PC-9 (cell line): ENCODE measurements around the gene PAPOLG. TPM values are rescaled to one million over a fixed set of nuclear protein-coding genes. Genes with fewer than 3 reads are reported as not detected.

Source experiments
- BruUV-seq: library from RNA; stranded (reverse); fragments of 400-500 nt; replicated peaks from 2 replicates; lab custom pipeline; 2021; lab: Mats Ljungman, UMichigan
- CTCF ChIA-PET: fragments of 300-600 bp; sonication (Branson Sonifier 250); formaldehyde crosslinking; loops from one replicate; lab custom pipeline; 2022; ENCODE audit warnings: antibody characterized with exemption; lab: Charles Lee
- POLR2A ChIA-PET: fragments of 300-600 bp; sonication (Branson Sonifier 250); formaldehyde crosslinking; loops from one replicate; lab custom pipeline; 2022; ENCODE audit warnings: antibody characterized with exemption; ENCODE audit not compliant: unreplicated experiment; lab: Charles Lee
- DNase-seq, 2 experiments: peaks; one replicate each; pipeline versions ENCODE4 v3.0.0 to v3.0.0-alpha.2; 2015 to 2022; ENCODE audit warnings: mixed read lengths in 1 of 2
- H2AFZ ChIP-seq: fragments of 200-600 bp; sonication (generic); 2 replicates; pipeline ENCODE4 v1.8.1; 2017; ENCODE audit warnings: antibody characterized with exemption
- H3F3A ChIP-seq: fragments of 200-600 bp; sonication (generic); 2 replicates; pipeline ENCODE4 v1.8.1; 2017; ENCODE audit warnings: antibody characterized with exemption, mild to moderate bottlenecking, low read depth; ENCODE audit not compliant: insufficient read depth
- H3K27ac ChIP-seq: fragments of 200-600 bp; sonication (generic); 2 replicates; pipeline ENCODE4 v1.6.1; 2016; ENCODE audit warnings: mixed run types
- H3K27me3 ChIP-seq: fragments of 200-600 bp; sonication (generic); 2 replicates; pipeline ENCODE4 v1.6.1; 2016; ENCODE audit warnings: low read depth, mixed run types; ENCODE audit not compliant: insufficient read depth
- H3K36me3 ChIP-seq: fragments of 200-600 bp; sonication (generic); 2 replicates; pipeline ENCODE4 v1.6.1; 2016; ENCODE audit warnings: low read depth, mixed run types
- H3K4me1 ChIP-seq: fragments of 200-600 bp; sonication (generic); replicated peaks from 2 replicates; pipeline ENCODE4 v1.6.1; 2016; ENCODE audit warnings: mixed run types; ENCODE audit not compliant: insufficient read depth
- H3K4me2 ChIP-seq: fragments of 200-600 bp; sonication (generic); 2 replicates; pipeline ENCODE4 v1.6.1; 2017; ENCODE audit warnings: mixed run types
- H3K4me3 ChIP-seq: fragments of 200-600 bp; sonication (generic); 2 replicates; pipeline ENCODE4 v1.6.1; 2016; ENCODE audit warnings: mixed run types
- H3K79me2 ChIP-seq: fragments of 200-600 bp; sonication (generic); 2 replicates; pipeline ENCODE4 v1.6.1; 2017; ENCODE audit warnings: low read depth, mixed run types
- H3K9me2 ChIP-seq: fragments of 200-600 bp; sonication (generic); 2 replicates; pipeline ENCODE4 v1.8.1; 2017; ENCODE audit warnings: mild to moderate bottlenecking; ENCODE audit not compliant: insufficient read depth
- H3K9me3 ChIP-seq: fragments of 200-600 bp; sonication (generic); 2 replicates; pipeline ENCODE4 v1.8.1; 2016; ENCODE audit warnings: low read depth; ENCODE audit not compliant: insufficient read depth
- H4K20me1 ChIP-seq: fragments of 200-600 bp; sonication (generic); 2 replicates; pipeline ENCODE4 v1.8.1; 2017; ENCODE audit not compliant: insufficient read depth
- EZH2 ChIP-seq: fragments of 200-600 bp; sonication (generic); IDR thresholded peaks from 2 replicates; pipeline ENCODE4 v1.8.0; 2017; ENCODE audit warnings: antibody characterized with exemption, low read depth
- intact Hi-C: fragments of 100-400 bp; cut with micrococcal nuclease; formaldehyde crosslinking; loops from one replicate; pipeline ENCODE4 v1.10.0; 2022; ENCODE audit not compliant: unreplicated experiment
- total RNA-seq: library from RNA; stranded (reverse); gene quantifications from 2 replicates; pipeline ENCODE4 v1.2.3, GENCODE V29; 2021
- TF ChIP-seq, protein P1 (sequence below): fragments of 200-600 bp; sonication (generic); conservative IDR thresholded peaks from 2 replicates; pipeline ENCODE4 v1.6.1; 2017; ENCODE audit warnings: mixed run types, antibody characterized with exemption, mild to moderate bottlenecking, moderate library complexity

Gene PAPOLG
- total RNA-seq, 1 experiment from 2014 or later, result 13.7 TPM

DNA sequence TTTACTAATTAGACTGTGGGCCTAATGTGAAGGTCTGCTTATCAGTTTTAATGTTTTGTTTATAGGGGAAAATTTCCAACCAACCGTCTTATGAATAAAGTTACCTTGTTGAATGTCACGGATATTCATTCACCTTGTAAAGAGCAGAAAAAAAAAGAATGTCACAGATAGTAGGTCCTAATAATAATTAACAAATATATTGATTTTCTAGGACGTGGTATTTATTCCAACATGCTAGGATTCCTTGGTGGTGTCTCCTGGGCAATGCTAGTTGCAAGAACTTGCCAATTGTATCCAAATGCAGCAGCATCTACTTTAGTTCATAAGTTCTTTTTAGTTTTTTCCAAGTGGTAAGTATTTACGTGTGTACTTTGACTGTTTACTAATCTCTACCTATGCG lies 23.4 kb downstream of the PAPOLG start:
- Histone ChIP-seq H3K27ac (no peak overlapping the region), H4K20me1 (no peaks in the 10 kb centered on the region), H3F3A (peaks cover 3% of the 10 kb centered on the region; the same call in 1 of the 2 replicates), H3K27me3 (no peaks in the 10 kb centered on the region), H2AFZ (no peak overlapping the region), H3K79me2 (no peaks in the 10 kb centered on the region), H3K9me3 (no peaks in the 10 kb centered on the region), H3K9me2 (no peaks in the 10 kb centered on the region), H3K36me3 (peaks cover 24% of the 10 kb centered on the region), H3K4me3 (no peak overlapping the region), H3K4me1 (no peaks in the 10 kb centered on the region), H3K4me2 (no peak overlapping the region)
- BruUV-seq, result no TSS peak
- CTCF ChIA-PET, result no interaction called here
- intact Hi-C loops, result no loop called here
- TF ChIP-seq EZH2, result no peak
- TF ChIP-seq, protein P1, sequence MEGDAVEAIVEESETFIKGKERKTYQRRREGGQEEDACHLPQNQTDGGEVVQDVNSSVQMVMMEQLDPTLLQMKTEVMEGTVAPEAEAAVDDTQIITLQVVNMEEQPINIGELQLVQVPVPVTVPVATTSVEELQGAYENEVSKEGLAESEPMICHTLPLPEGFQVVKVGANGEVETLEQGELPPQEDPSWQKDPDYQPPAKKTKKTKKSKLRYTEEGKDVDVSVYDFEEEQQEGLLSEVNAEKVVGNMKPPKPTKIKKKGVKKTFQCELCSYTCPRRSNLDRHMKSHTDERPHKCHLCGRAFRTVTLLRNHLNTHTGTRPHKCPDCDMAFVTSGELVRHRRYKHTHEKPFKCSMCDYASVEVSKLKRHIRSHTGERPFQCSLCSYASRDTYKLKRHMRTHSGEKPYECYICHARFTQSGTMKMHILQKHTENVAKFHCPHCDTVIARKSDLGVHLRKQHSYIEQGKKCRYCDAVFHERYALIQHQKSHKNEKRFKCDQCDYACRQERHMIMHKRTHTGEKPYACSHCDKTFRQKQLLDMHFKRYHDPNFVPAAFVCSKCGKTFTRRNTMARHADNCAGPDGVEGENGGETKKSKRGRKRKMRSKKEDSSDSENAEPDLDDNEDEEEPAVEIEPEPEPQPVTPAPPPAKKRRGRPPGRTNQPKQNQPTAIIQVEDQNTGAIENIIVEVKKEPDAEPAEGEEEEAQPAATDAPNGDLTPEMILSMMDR, result no peak
- POLR2A ChIA-PET, result no interaction called here
- DNase-seq, result no peak

DNA sequence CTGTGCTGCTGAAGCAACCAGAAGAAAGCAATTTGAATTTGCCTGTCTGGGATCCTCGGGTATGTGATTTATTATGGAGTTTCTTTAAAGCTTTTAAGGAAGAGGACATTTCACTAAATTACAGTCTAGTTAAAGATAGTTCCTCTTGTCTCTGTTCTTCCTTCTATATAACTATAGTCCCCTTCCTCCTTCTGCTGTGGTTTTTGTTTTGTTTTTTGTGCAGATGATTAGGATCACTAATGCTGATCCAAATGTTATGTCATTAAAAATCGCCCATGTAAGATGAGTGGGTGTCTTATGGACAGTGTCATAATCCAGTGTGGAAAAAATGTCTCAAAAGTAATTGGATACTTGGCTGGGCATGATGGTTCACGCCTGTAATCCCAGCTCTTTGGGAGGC lies 24.7 kb downstream of the PAPOLG start:
- ChIA-PET POLR2A (interaction anchor here (0.7 kb wide), 1 partner anchor 21 kb away, joined by 5 read pairs; no protein-coding TSS in a partner anchor), CTCF (no interaction called here)
- H3K9me3 ChIP-seq, result no peaks in the 10 kb centered on the region
- H3K36me3 ChIP-seq, result peaks cover 36% of the 10 kb centered on the region
- H3K27ac ChIP-seq, result no peak overlapping the region
- no TSS peak for BruUV-seq
- H3K4me3 ChIP-seq, result no peak overlapping the region
- H3K4me1 ChIP-seq, result no peaks in the 10 kb centered on the region
- no peak for DNase-seq
- no peaks in the 10 kb centered on the region for H3K27me3 ChIP-seq
- H4K20me1 ChIP-seq, result no peaks in the 10 kb centered on the region
- intact Hi-C loops, result no loop called here
- no peaks in the 10 kb centered on the region for H3K79me2 ChIP-seq
- H2AFZ ChIP-seq, result no peak overlapping the region
- TF ChIP-seq EZH2, result no peak
- TF ChIP-seq, protein P1, result no peak
- H3K4me2 ChIP-seq, result no peak overlapping the region
- H3F3A ChIP-seq, result peaks cover 3% of the 10 kb centered on the region; the same call in 1 of the 2 replicates
- no peaks in the 10 kb centered on the region for H3K9me2 ChIP-seq

DNA sequence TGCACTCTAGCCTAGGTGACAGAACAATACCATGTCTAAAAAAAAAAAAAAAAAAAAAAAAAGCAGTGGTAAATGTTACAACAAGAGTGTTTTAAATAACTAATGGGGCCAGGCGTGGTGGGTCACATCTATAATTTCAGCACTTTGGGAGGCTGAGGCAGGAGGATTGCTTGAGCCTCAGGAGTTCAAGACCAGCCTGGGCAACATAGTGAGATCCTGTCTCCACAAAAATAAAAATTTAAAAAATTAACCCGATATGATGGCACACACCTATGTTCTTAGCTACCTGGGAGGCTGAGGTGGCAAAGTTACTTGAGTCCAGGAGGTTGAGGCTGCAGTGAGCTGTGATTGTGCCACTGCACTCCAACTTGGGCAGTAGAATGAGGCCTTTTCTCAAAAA lies 37.1 kb downstream of the PAPOLG start:
- Histone ChIP-seq H3K9me2 (no peaks in the 10 kb centered on the region), H3F3A (peaks cover 12% of the 10 kb centered on the region; the same call in 1 of the 2 replicates), H3K36me3 (peaks cover 45% of the 10 kb centered on the region), H3K27ac (no peak overlapping the region), H3K9me3 (no peaks in the 10 kb centered on the region), H3K4me3 (no peak overlapping the region), H3K4me1 (no peaks in the 10 kb centered on the region), H3K27me3 (no peaks in the 10 kb centered on the region), H4K20me1 (no peaks in the 10 kb centered on the region), H2AFZ (no peak overlapping the region), H3K4me2 (no peak overlapping the region), H3K79me2 (no peaks in the 10 kb centered on the region)
- intact Hi-C loops, result no loop called here
- DNase-seq, result no peak
- TF ChIP-seq, protein P1, result no peak
- TF ChIP-seq EZH2, result no peak
- ChIA-PET POLR2A (no interaction called here), CTCF (interaction anchor here (0.7 kb wide), 1 partner anchor 580 kb away, joined by 3 read pairs; no protein-coding TSS in a partner anchor)
- BruUV-seq, result no TSS peak
